Measurements from ENCODE around the gene URAD. TPM values are rescaled to one million over a fixed set of nuclear protein-coding genes. Genes with fewer than 3 reads are reported as not detected.

The URAD gene
- total and polyA plus RNA-seq, 2 experiments from 2014 or later = not detected

GRCh38 chr13:27971236-27971645, 17.3 kb downstream of the URAD start:
- no peaks in the 10 kb centered on the region for H3K4me1 ChIP-seq (ENCODE audit: low read depth)
- H3K36me3 ChIP-seq = no peaks in the 10 kb centered on the region
- H3K4me3 ChIP-seq = no peak overlapping the region
- peaks cover 100% of the 10 kb centered on the region for H3K27me3 ChIP-seq
- no peaks in the 10 kb centered on the region for H3K9me3 ChIP-seq (ENCODE audit: low read depth)
- no peak overlapping the region for H3K27ac ChIP-seq
- DNase-seq (ENCODE audit: low read depth in 1 of 2, low spot score in 1 of 2) = no peak
- TF ChIP-seq CTCF (IDR thresholded peaks at IDR 0.05; ENCODE audit: low read depth, low read length) = no peak

- Histone ChIP-seq H3K9me3 (ENCODE audit: low read depth) (no peaks in the 10 kb centered on the region), H3K36me3 (no peaks in the 10 kb centered on the region), H3K27me3 (peaks cover 100% of the 10 kb centered on the region), H3K27ac (no peak overlapping the region), H3K4me3 (no peak overlapping the region), H3K4me1 (ENCODE audit: low read depth) (no peaks in the 10 kb centered on the region)
- DNase-seq (ENCODE audit: low read depth in 1 of 2, low spot score in 1 of 2) = no peak
- TF ChIP-seq CTCF (IDR thresholded peaks at IDR 0.05; ENCODE audit: low read depth, low read length) = no peak
Observed at GRCh38 chr13:27970382-27971235, 17.9 kb downstream of the URAD start.

GRCh38 chr13:27969866-27970229, 18.6 kb downstream of the URAD start:
- no peak for TF ChIP-seq CTCF (IDR thresholded peaks at IDR 0.05; ENCODE audit: low read depth, low read length)
- H3K27me3 ChIP-seq = peaks cover 100% of the 10 kb centered on the region
- DNase-seq (ENCODE audit: low read depth in 1 of 2, low spot score in 1 of 2) = no peak
- no peak overlapping the region for H3K4me3 ChIP-seq
- H3K9me3 ChIP-seq (ENCODE audit: low read depth) = no peaks in the 10 kb centered on the region
- H3K27ac ChIP-seq = no peak overlapping the region
- H3K4me1 ChIP-seq (ENCODE audit: low read depth) = no peaks in the 10 kb centered on the region
- H3K36me3 ChIP-seq = no peaks in the 10 kb centered on the region

GRCh38 chr13:27969082-27969865, 19.2 kb downstream of the URAD start, which contains the start of gene CDX2:
Gene CDX2 (minus strand): TSS chr13:27969315. CDS start chr13:27969006, 309 bp downstream.
- H3K4me1 ChIP-seq (ENCODE audit: low read depth) = no peaks in the 10 kb centered on the region
- H3K27me3 ChIP-seq = peaks cover 100% of the 10 kb centered on the region
- peak within 1 kb of the TSS; percentile 9 for H3K4me3 ChIP-seq
- no peak for DNase-seq (ENCODE audit: low read depth in 1 of 2, low spot score in 1 of 2)
- no peak within 1 kb of the TSS for H3K27ac ChIP-seq
- H3K9me3 ChIP-seq (ENCODE audit: low read depth) = no peaks in the 10 kb centered on the region
- no peaks in the 10 kb centered on the region for H3K36me3 ChIP-seq
- TF ChIP-seq CTCF (IDR thresholded peaks at IDR 0.05; ENCODE audit: low read depth, low read length) = no peak

- H3K4me1 ChIP-seq (ENCODE audit: low read depth) = no peaks in the 10 kb centered on the region
- H3K9me3 ChIP-seq (ENCODE audit: low read depth) = no peaks in the 10 kb centered on the region
- no peak for DNase-seq (ENCODE audit: low read depth in 1 of 2, low spot score in 1 of 2)
- H3K36me3 ChIP-seq = no peaks in the 10 kb centered on the region
- H3K27ac ChIP-seq = no peak overlapping the region
- TF ChIP-seq CTCF (IDR thresholded peaks at IDR 0.05; ENCODE audit: low read depth, low read length) = no peak
- H3K4me3 ChIP-seq = peak overlapping the region; percentile 9
- H3K27me3 ChIP-seq = peaks cover 100% of the 10 kb centered on the region
Observed at GRCh38 chr13:27968316-27969081, 20.0 kb downstream of the URAD start.
